Activated CD4-positive, alpha-beta T cell treated with anti-CD3 and anti-CD28 coated beads, Interleukin-2, amount 10 ng/mL, durations not matched to agents 7 days and 5 days (primary cell): ENCODE data around the gene PTPRM. TPM values are rescaled to one million over a fixed set of nuclear protein-coding genes. Genes with fewer than 3 reads are reported as not detected.

Experiments
- CTCF ChIA-PET: fragments of 350-600 bp; sonication (Branson Sonifier 250); formaldehyde crosslinking; loops from one replicate; lab custom pipeline; 2021; ENCODE audit warnings: antibody characterized with exemption; lab: Charles Lee
- POLR2A ChIA-PET: fragments of 350-600 bp; sonication (Branson Sonifier 250); formaldehyde crosslinking; loops from one replicate; lab custom pipeline; 2021; ENCODE audit warnings: antibody characterized with exemption; lab: Charles Lee
- DNase-seq: peaks from one replicate; pipeline ENCODE4 v3.0.0-alpha.2; 2020
- H3K27ac Mint-ChIP-seq: one replicate; pipeline ENCODE4 v1.8.0; 2021; ENCODE audit warnings: mild to moderate bottlenecking, moderate library complexity, mixed read lengths
- H3K27me3 Mint-ChIP-seq: one replicate; pipeline ENCODE4 v1.8.0; 2021; ENCODE audit warnings: mixed read lengths
- H3K36me3 Mint-ChIP-seq: one replicate; pipeline ENCODE4 v1.8.0; 2021; ENCODE audit warnings: low read depth, mixed read lengths
- H3K4me1 Mint-ChIP-seq: one replicate; pipeline ENCODE4 v1.8.0; 2021; ENCODE audit warnings: mixed read lengths
- H3K4me3 Mint-ChIP-seq: one replicate; pipeline ENCODE4 v1.8.0; 2021; ENCODE audit warnings: mild to moderate bottlenecking, moderate library complexity, mixed read lengths
- H3K9me3 Mint-ChIP-seq: one replicate; pipeline ENCODE4 v1.8.0; 2021; ENCODE audit warnings: mixed read lengths
- total RNA-seq, 2 experiments: library from RNA; stranded (reverse); gene quantifications; one replicate each; pipeline ENCODE4 v1.2.3, GENCODE V29; 2021

Gene PTPRM
- total RNA-seq, 2 experiments from 2014 or later: 5.1 to 10.5 TPM

- ChIA-PET CTCF (no interaction called here), POLR2A (no interaction called here)
- DNase-seq: no peak
- no peak overlapping the region for H3K27ac Mint-ChIP-seq
- no peak overlapping the region for H3K4me3 Mint-ChIP-seq
- H3K4me1 Mint-ChIP-seq: no peaks in the 10 kb centered on the region
- H3K36me3 Mint-ChIP-seq: no peaks in the 10 kb centered on the region
- H3K9me3 Mint-ChIP-seq: peaks cover 2% of the 10 kb centered on the region
- H3K27me3 Mint-ChIP-seq: no peaks in the 10 kb centered on the region
Measured at GRCh38 chr18:7657937-7658336, 90.8 kb downstream of the PTPRM start.

- Mint-ChIP-seq H3K4me3 (no peak overlapping the region), H3K27ac (no peak overlapping the region), H3K9me3 (no peaks in the 10 kb centered on the region), H3K4me1 (no peaks in the 10 kb centered on the region), H3K27me3 (no peaks in the 10 kb centered on the region), H3K36me3 (no peaks in the 10 kb centered on the region)
- CTCF ChIA-PET: no interaction called here
- POLR2A ChIA-PET: no interaction called here
- no peak for DNase-seq
Measured at GRCh38 chr18:7658701-7659100, 91.6 kb downstream of the PTPRM start.

GRCh38 chr18:7661207-7661606 is 94.1 kb downstream of the PTPRM start:
- DNase-seq: no peak
- Mint-ChIP-seq H3K4me1 (no peaks in the 10 kb centered on the region), H3K27ac (no peak overlapping the region), H3K4me3 (no peak overlapping the region), H3K9me3 (no peaks in the 10 kb centered on the region), H3K27me3 (no peaks in the 10 kb centered on the region), H3K36me3 (no peaks in the 10 kb centered on the region)
- POLR2A ChIA-PET: no interaction called here
- CTCF ChIA-PET: no interaction called here

- Mint-ChIP-seq H3K9me3 (no peaks in the 10 kb centered on the region), H3K27ac (no peak overlapping the region), H3K36me3 (no peaks in the 10 kb centered on the region)
Measured at GRCh38 chr18:7662866-7663265, 95.8 kb downstream of the PTPRM start.

GRCh38 chr18:7663366-7664312 is 96.5 kb downstream of the PTPRM start:
- no peak for DNase-seq
- H3K27ac Mint-ChIP-seq: no peak overlapping the region
- H3K27me3 Mint-ChIP-seq: no peaks in the 10 kb centered on the region
- ChIA-PET CTCF (interaction anchor here (0.5 kb wide), 1 partner anchor 75 kb away, joined by 3 read pairs; no protein-coding TSS in a partner anchor), POLR2A (no interaction called here)
- no peaks in the 10 kb centered on the region for H3K36me3 Mint-ChIP-seq
- no peak overlapping the region for H3K4me3 Mint-ChIP-seq
- H3K4me1 Mint-ChIP-seq: no peaks in the 10 kb centered on the region
- H3K9me3 Mint-ChIP-seq: no peaks in the 10 kb centered on the region

More at GRCh38 chr18:7662866-7663265, 95.8 kb downstream of the PTPRM start:
- no peak overlapping the region for H3K4me3 Mint-ChIP-seq
- ChIA-PET CTCF (no interaction called here), POLR2A (no interaction called here)
- H3K4me1 Mint-ChIP-seq: no peaks in the 10 kb centered on the region
- no peaks in the 10 kb centered on the region for H3K27me3 Mint-ChIP-seq
- DNase-seq: no peak

GRCh38 chr18:7666195-7666776 is 99.2 kb downstream of the PTPRM start:
- H3K4me3 Mint-ChIP-seq: no peak overlapping the region
- H3K27me3 Mint-ChIP-seq: no peaks in the 10 kb centered on the region
- CTCF ChIA-PET: no interaction called here
- no peak overlapping the region for H3K27ac Mint-ChIP-seq
- H3K36me3 Mint-ChIP-seq: no peaks in the 10 kb centered on the region
- no peak for DNase-seq
- H3K9me3 Mint-ChIP-seq: no peaks in the 10 kb centered on the region
- no peaks in the 10 kb centered on the region for H3K4me1 Mint-ChIP-seq
- POLR2A ChIA-PET: no interaction called here

- ChIA-PET POLR2A (no interaction called here), CTCF (interaction anchor here (0.7 kb wide), 1 partner anchor 346 kb away, joined by 3 read pairs; no protein-coding TSS in a partner anchor)
- Mint-ChIP-seq H3K36me3 (no peaks in the 10 kb centered on the region), H3K27me3 (no peaks in the 10 kb centered on the region), H3K4me1 (no peaks in the 10 kb centered on the region), H3K4me3 (no peak overlapping the region), H3K27ac (no peak overlapping the region), H3K9me3 (no peaks in the 10 kb centered on the region)
- no peak for DNase-seq
Measured at GRCh38 chr18:7668392-7668791, 101.3 kb downstream of the PTPRM start.

- CTCF ChIA-PET: no interaction called here
- POLR2A ChIA-PET: no interaction called here
- DNase-seq: no peak
- H3K27me3 Mint-ChIP-seq: no peaks in the 10 kb centered on the region
- H3K36me3 Mint-ChIP-seq: no peaks in the 10 kb centered on the region
- no peaks in the 10 kb centered on the region for H3K9me3 Mint-ChIP-seq
- H3K27ac Mint-ChIP-seq: no peak overlapping the region
- no peaks in the 10 kb centered on the region for H3K4me1 Mint-ChIP-seq
- H3K4me3 Mint-ChIP-seq: no peak overlapping the region
Measured at GRCh38 chr18:7669361-7669760, 102.2 kb downstream of the PTPRM start.

- no peak overlapping the region for H3K4me3 Mint-ChIP-seq
- H3K27ac Mint-ChIP-seq: no peak overlapping the region
- H3K27me3 Mint-ChIP-seq: no peaks in the 10 kb centered on the region
- DNase-seq: no peak
- POLR2A ChIA-PET: no interaction called here
- CTCF ChIA-PET: no interaction called here
- no peaks in the 10 kb centered on the region for H3K4me1 Mint-ChIP-seq
- H3K36me3 Mint-ChIP-seq: no peaks in the 10 kb centered on the region
- H3K9me3 Mint-ChIP-seq: no peaks in the 10 kb centered on the region
Measured at GRCh38 chr18:7671105-7671504, 104.0 kb downstream of the PTPRM start.

GRCh38 chr18:7676253-7676873 is 109.2 kb downstream of the PTPRM start:
- CTCF ChIA-PET: no interaction called here

GRCh38 chr18:7677001-7677400 is 109.9 kb downstream of the PTPRM start:
- Mint-ChIP-seq H3K4me1 (no peaks in the 10 kb centered on the region), H3K36me3 (no peaks in the 10 kb centered on the region), H3K27me3 (no peaks in the 10 kb centered on the region), H3K27ac (no peak overlapping the region), H3K9me3 (no peaks in the 10 kb centered on the region), H3K4me3 (no peak overlapping the region)
- ChIA-PET POLR2A (no interaction called here), CTCF (no interaction called here)
- DNase-seq: no peak

More at GRCh38 chr18:7676253-7676873, 109.2 kb downstream of the PTPRM start:
- no peak overlapping the region for H3K27ac Mint-ChIP-seq
- H3K36me3 Mint-ChIP-seq: no peaks in the 10 kb centered on the region
- DNase-seq: no peak
- H3K4me3 Mint-ChIP-seq: no peak overlapping the region
- H3K9me3 Mint-ChIP-seq: no peaks in the 10 kb centered on the region
- H3K27me3 Mint-ChIP-seq: no peaks in the 10 kb centered on the region
- POLR2A ChIA-PET: no interaction called here
- H3K4me1 Mint-ChIP-seq: no peaks in the 10 kb centered on the region

GRCh38 chr18:7677424-7677823 is 110.3 kb downstream of the PTPRM start:
- Mint-ChIP-seq H3K36me3 (no peaks in the 10 kb centered on the region), H3K27me3 (no peaks in the 10 kb centered on the region), H3K27ac (no peak overlapping the region), H3K4me3 (no peak overlapping the region), H3K9me3 (no peaks in the 10 kb centered on the region), H3K4me1 (no peaks in the 10 kb centered on the region)
- no peak for DNase-seq
- CTCF ChIA-PET: no interaction called here
- POLR2A ChIA-PET: no interaction called here

GRCh38 chr18:7678389-7678788 is 111.3 kb downstream of the PTPRM start:
- ChIA-PET POLR2A (no interaction called here), CTCF (no interaction called here)
- no peaks in the 10 kb centered on the region for H3K4me1 Mint-ChIP-seq
- no peaks in the 10 kb centered on the region for H3K9me3 Mint-ChIP-seq
- H3K36me3 Mint-ChIP-seq: no peaks in the 10 kb centered on the region
- H3K4me3 Mint-ChIP-seq: no peak overlapping the region
- no peak overlapping the region for H3K27ac Mint-ChIP-seq
- H3K27me3 Mint-ChIP-seq: no peaks in the 10 kb centered on the region
- no peak for DNase-seq
